ENCODE measurements around the gene NPRL2.

NPRL2 gene

GRCh38 chr3:50374363-50375257 is 24.0 kb upstream of the NPRL2 start:
- DNase-seq (ENCODE audit: insufficient read length, low spot score) = no peak

GRCh38 chr3:50373146-50374051 is 22.8 kb upstream of the NPRL2 start:
- FAIRE-seq (no peak), DNase-seq (ENCODE audit: insufficient read length, low spot score) (no peak)

More at GRCh38 chr3:50374363-50375257, 24.0 kb upstream of the NPRL2 start:
- no peak for FAIRE-seq

- FAIRE-seq (no peak), DNase-seq (ENCODE audit: insufficient read length, low spot score) (no peak)
Measured at GRCh38 chr3:50372349-50372748, 21.8 kb upstream of the NPRL2 start.

GRCh38 chr3:50371133-50371685 is 20.6 kb upstream of the NPRL2 start:
- no peak for DNase-seq (ENCODE audit: insufficient read length, low spot score)
- peak; percentile 57 for FAIRE-seq

GRCh38 chr3:50370594-50370993 is 20.0 kb upstream of the NPRL2 start:
- FAIRE-seq (no peak), DNase-seq (ENCODE audit: insufficient read length, low spot score) (no peak)

- no peak for DNase-seq (ENCODE audit: insufficient read length, low spot score)
- no peak for FAIRE-seq
Measured at GRCh38 chr3:50369012-50369670, 18.6 kb upstream of the NPRL2 start.

- DNase-seq (ENCODE audit: insufficient read length, low spot score) (no peak), FAIRE-seq (peak; percentile 28)
Measured at GRCh38 chr3:50365842-50366220, 15.3 kb upstream of the NPRL2 start.

GRCh38 chr3:50365080-50365841 is 14.7 kb upstream of the NPRL2 start:
- peak; percentile 85 for DNase-seq (ENCODE audit: insufficient read length, low spot score)
- FAIRE-seq = peak; percentile 81

- DNase-seq (ENCODE audit: insufficient read length, low spot score) (no peak), FAIRE-seq (no peak)
Measured at GRCh38 chr3:50364573-50365079, 14.1 kb upstream of the NPRL2 start.

GRCh38 chr3:50359760-50360110 is 9.2 kb upstream of the NPRL2 start:
- FAIRE-seq (no peak), DNase-seq (ENCODE audit: insufficient read length, low spot score) (no peak)

- DNase-seq (ENCODE audit: insufficient read length, low spot score) = peak; percentile 99
- peak; percentile 99 for FAIRE-seq
Measured at GRCh38 chr3:50358911-50359759, 8.6 kb upstream of the NPRL2 start, which contains the start of gene TMEM115. TSS of gene TMEM115 (minus strand) at chr3:50359521. CDS start at chr3:50359063, 458 bp downstream.

- FAIRE-seq = no peak
- DNase-seq (ENCODE audit: insufficient read length, low spot score) = no peak
Measured at GRCh38 chr3:50358355-50358910, 7.9 kb upstream of the NPRL2 start.

- FAIRE-seq (no peak), DNase-seq (ENCODE audit: insufficient read length, low spot score) (no peak)
Measured at GRCh38 chr3:50357481-50357880, 6.9 kb upstream of the NPRL2 start.

GRCh38 chr3:50356553-50356952 is 6.0 kb upstream of the NPRL2 start:
- FAIRE-seq (no peak), DNase-seq (ENCODE audit: insufficient read length, low spot score) (no peak)

- DNase-seq (ENCODE audit: insufficient read length, low spot score) (no peak), FAIRE-seq (no peak)
Measured at GRCh38 chr3:50355829-50356552, 5.4 kb upstream of the NPRL2 start.

- no peak for FAIRE-seq
Measured at GRCh38 chr3:50354850-50355249, 4.3 kb upstream of the NPRL2 start.

GRCh38 chr3:50354186-50354764 is 3.7 kb upstream of the NPRL2 start:
- FAIRE-seq = no peak
- no peak for DNase-seq (ENCODE audit: insufficient read length, low spot score)

More at GRCh38 chr3:50354850-50355249, 4.3 kb upstream of the NPRL2 start:
- DNase-seq (ENCODE audit: insufficient read length, low spot score) = no peak

Data from HTR-8/SVneo (cell line).